Measurements from ENCODE around the gene ATG16L2.

DNA sequence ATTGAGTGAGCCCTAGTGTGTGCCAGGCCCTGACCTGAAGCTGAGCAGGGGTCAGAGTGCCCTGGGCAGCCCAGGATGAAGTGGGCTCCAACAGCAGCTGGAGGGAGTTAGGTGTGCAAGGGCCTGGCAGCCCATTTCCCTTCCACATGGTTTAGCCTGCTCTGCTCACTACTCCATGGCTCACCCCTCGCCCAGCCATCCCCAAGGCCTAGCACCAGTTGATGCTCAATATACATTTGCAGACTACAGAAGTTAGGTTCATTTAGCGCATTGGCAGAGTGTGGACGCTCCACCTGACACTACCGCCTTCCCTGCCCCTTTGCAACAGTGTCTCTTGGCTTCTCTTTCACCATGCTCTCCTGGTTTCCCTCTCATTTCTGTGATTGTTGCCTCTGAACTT, 3.8 kb downstream of the ATG16L2 start:
- TF ChIP-seq, protein P1, sequence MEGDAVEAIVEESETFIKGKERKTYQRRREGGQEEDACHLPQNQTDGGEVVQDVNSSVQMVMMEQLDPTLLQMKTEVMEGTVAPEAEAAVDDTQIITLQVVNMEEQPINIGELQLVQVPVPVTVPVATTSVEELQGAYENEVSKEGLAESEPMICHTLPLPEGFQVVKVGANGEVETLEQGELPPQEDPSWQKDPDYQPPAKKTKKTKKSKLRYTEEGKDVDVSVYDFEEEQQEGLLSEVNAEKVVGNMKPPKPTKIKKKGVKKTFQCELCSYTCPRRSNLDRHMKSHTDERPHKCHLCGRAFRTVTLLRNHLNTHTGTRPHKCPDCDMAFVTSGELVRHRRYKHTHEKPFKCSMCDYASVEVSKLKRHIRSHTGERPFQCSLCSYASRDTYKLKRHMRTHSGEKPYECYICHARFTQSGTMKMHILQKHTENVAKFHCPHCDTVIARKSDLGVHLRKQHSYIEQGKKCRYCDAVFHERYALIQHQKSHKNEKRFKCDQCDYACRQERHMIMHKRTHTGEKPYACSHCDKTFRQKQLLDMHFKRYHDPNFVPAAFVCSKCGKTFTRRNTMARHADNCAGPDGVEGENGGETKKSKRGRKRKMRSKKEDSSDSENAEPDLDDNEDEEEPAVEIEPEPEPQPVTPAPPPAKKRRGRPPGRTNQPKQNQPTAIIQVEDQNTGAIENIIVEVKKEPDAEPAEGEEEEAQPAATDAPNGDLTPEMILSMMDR (conservative IDR thresholded peaks at IDR 0.05) = no peak
- no peak for TF ChIP-seq ZFX (IDR thresholded peaks at IDR 0.05)
